GM03348 (cell line): Measurements from ENCODE around the gene CITED1.
A peak's percentile ranks its signal among the peaks of the same experiment; 100 is the strongest.

ENCODE experiments used
- DNase-seq: peaks from one replicate; pipeline ENCODE4 v3.0.0; 2012; ENCODE audit warnings: low spot score

Gene CITED1

DNA sequence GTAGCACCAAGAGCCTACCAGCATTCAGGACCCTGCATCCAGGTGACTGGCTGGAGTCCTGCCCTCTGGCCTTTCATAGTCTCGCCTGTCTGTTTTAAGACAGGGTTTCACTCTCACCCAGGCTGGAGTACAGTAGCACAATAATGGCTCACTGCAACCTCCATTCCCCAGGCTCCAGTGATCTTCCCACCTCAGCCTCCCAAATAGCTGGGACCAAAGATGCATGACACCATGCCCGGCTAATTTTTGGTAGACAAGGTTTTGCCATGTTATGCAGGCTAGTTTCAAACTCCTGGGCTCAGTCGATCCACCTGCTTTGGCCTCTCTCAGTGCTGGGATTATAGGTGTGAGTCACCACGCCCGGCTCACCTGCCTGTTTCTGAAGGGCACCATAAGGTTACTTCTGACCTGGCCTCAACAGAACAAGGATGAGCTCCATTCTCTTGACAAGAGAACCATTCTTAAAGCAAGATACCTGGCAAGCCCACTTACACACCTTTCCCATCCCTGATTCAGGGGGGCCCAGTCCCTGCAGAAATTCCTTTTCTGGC lies 35.3 kb downstream of the CITED1 start:
- no peak for DNase-seq

DNA sequence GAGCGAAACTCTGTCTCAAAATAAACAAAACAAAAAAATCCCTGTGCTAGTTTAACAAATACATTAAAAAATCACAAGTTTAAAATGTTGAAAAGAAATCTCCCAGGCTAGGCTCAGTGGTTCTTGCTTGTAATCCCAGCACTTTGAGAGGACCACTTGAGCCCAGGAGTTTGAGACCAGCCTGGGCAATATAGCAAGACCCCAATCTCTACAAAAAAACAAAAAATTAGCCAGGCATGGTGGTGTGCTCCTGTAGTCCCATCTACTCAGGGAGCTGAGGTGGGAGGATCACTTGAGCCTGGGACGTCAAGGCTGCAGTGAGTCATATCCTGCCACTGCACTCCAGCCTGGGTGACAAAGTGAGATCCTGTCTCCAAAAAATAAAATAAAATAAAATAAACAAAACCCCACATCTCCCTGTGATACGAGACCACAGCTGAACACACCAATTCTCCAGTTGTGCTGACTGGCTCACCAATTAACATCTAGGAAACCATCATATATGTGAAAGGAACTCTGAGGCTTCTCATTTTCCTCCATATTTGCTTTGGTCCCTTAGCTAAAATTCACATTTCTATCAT lies 36.0 kb downstream of the CITED1 start:
- no peak for DNase-seq

DNA sequence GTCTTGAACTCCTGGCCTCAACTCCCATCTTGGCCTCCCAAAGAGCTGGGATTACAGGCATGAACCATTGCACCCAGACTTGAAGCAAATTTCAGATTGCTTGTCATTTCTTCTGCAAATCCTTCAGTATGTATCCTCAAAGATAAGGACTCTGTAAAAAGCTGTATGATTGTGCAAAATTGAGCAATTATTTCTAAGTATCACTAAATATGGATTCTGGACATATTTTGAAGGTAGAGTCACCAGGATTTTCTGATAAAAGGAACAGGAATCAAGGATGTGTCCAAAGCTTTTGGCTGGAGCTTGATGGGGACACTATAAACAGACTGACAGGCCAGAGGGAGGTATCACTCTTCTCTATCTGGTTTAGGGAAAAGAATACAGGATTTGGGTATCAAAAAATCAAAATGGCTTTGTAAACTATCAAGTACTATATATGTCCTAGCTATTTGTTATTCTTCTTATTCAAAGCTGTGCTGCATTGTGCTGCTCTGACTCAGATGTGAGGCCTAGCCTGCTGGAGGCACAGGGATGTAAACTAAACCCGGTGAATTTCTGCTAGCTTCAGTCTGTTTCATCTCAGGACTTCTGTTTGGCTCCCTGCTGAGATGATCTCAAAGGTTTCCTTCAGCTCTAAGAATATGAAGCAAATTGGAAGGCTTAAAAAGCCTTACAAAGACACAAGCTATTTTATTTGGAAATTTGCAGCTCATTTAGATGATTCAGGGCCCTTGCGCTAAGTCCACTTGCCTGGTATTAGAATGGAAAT lies 36.9 kb downstream of the CITED1 start:
- DNase-seq: peak; percentile 21

DNA sequence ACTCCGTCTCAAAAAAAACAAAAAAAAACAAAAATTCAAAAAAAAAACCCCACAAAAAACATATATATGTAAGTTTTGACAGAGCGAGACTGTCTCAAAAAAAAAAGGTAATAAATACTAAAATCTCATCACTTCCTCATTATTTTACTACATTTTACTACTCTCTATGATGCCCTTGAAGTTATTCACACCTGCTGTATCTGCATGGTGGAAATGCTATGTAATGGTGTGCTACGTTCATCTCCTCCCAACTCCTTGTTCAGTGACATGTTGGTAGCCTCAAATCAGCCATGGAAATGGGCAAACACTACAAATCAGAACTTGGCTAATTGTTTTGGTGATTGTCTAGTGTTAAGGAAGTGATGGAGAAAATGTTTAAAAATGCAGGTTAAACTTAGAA lies 40.5 kb downstream of the CITED1 start:
- DNase-seq: no peak

DNA sequence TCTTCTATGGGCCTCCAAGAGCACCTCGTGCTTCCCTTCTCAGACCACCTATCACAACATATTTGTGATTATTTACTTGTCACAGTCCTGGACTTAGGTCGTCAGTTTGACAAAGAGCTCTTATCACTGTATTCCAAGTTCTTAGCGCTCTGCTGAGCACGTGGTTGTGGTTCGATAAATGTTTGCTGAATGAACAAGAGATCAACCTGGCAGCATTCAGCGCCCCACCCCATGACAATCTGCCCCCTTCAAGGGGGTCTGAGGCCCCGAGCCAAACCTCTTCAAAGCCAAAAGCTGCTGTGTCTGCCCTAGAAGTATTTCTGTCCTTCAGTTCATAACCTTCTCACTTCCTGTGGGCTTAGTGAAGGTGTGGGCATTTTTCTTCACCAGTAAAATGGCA lies 43.6 kb downstream of the CITED1 start:
- DNase-seq: no peak

DNA sequence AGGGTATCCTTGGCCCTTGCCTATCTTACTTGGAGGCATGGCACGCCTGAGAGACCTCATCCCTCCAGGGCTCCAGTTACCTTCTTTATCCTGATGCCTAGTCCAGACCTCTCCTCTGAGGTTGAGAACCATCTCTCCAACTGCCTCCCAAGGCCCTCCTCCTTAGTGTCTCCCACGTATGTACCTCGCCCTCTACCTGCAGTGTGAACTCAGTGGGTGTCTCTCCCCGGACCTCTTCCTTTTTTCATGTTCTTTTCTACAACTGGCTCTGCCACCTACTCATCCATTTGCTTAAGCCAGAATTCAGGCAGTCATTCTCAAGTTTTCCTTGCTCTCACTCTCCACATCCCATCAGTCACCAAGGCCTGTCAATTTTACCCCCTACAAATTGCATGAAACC lies 45.3 kb downstream of the CITED1 start:
- DNase-seq: no peak

DNA sequence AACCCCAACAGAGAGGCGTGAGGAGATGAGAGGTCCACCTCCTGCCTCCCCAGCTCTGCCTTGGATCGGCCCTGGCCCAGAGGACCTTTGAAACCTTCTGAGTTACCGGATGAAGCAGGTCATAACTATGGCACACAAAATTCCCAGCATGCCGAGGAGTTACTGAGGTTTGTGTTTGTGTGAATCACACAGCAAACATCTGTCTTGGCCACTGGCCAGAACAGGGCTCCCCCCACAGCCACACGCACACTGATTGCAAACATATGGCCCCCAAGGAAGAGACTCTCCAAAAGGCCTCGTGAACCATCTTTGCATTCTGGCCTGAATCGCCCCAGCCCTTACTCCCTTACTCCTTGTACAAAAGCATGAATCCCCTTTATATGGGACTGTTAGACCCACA lies 47.5 kb downstream of the CITED1 start:
- peak; percentile 48 for DNase-seq

DNA sequence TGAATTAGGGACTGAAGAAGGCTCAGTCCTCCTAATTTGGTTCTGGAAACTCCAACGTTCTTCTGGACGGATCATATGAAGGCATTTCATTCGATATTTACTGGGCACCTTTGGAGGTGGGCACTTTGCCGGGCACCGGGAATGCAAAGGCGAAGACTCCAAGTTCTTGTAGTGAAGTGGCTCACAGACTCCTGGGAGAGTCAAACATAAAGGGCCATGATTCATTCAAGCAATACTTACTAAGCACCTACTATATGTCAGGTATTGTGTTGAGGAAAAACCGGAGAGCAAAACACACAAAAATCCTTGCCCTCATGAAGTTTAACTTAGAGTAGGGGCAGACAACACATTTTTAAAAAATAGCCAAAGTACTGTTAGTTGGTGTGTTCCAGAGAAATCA lies 49.9 kb downstream of the CITED1 start:
- no peak for DNase-seq

DNA sequence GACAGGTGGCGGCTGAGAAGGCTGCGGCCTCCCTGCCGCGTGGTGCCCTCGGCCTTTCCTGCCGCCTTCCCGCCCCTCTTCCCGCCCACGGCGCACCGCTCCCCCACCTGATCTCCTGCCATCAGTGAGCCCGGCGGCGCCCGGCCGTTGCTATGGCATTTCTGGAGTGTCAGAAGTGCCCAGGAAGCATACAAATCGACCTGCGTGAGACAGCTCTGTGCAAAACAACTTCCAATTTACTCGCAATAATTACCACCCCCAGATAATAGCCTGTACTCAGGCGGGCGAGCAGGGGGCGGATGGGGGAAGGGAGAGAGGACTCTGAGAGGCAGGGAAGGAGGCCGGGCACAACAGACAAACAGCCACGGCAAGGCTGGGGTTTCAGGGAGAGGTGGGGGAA lies 50.3 kb downstream of the CITED1 start:
- no peak for DNase-seq

DNA sequence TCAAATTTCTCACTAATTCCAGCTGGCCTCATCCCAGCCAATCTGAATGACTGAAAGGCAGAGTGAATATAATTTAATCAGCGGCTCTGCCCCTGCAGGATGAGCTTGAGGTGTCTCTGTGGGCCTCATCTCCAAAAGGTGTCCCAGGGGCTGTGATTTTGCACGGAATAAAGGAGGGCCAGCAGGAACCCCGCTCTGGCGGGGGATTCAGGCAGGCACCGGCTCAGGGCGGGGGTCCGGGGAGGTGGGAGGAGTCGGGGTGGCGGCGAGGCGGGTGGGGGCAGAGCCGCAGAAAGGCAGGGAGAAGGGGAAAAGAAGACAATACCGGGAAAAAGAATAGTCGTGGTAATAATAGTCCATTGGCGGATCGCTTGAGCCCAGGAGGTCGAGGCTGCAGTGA lies 50.9 kb downstream of the CITED1 start:
- DNase-seq: no peak

DNA sequence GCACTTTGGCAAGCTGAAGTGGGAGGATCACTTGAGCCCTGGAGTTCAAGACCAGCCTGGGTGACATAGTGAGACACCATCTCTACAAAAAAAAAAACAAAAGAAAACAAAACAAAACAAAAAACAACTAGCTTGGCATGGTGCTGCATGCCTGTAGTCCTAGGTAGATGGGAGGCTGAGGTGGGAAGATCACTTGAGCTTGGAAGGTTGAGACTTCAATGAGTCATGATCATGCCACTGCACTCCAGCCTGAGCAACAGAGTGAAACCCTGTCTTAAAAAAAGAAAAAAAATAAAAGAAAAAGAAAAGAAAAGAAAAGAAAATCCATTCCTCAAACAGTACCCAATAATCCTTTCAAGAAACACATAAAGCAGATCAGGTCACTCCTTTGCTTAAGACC lies 52.0 kb downstream of the CITED1 start:
- DNase-seq: no peak
